Activated CD4-positive, alpha-beta T cell treated with anti-CD3 and anti-CD28 coated beads for 36 hours (primary cell): ENCODE data around the gene GABRE. TPM values are rescaled to one million over a fixed set of nuclear protein-coding genes. Genes with fewer than 3 reads are reported as not detected.
"Not testable (repeated sequence)": the region's sequence is repeated elsewhere in the genome, so short reads cannot be mapped to it uniquely, and the experiment has no call there.

Experiments used
- ATAC-seq: fragments of 200-7000 bp; cut with Tn5 transposase; one replicate; pipeline ENCODE4 v1.10.0; 2021; ENCODE audit warnings: mild to moderate bottlenecking, moderate library complexity
- CTCF ChIA-PET: fragments of 350-600 bp; sonication (Branson Sonifier 250); formaldehyde crosslinking; loops from one replicate; lab custom pipeline; 2021; ENCODE audit warnings: antibody characterized with exemption; lab: Charles Lee
- POLR2A ChIA-PET: fragments of 350-600 bp; sonication (Branson Sonifier 250); formaldehyde crosslinking; loops from one replicate; lab custom pipeline; 2021; ENCODE audit warnings: antibody characterized with exemption, inconsistent platforms; lab: Charles Lee
- DNase-seq: peaks from one replicate; pipeline ENCODE4 v3.0.0-alpha.2; 2020
- H3K27ac Mint-ChIP-seq: one replicate; pipeline ENCODE4 v1.8.0; 2021; ENCODE audit warnings: mixed read lengths
- H3K27me3 Mint-ChIP-seq: one replicate; pipeline ENCODE4 v1.8.0; 2021; ENCODE audit warnings: mixed read lengths
- H3K36me3 Mint-ChIP-seq: one replicate; pipeline ENCODE4 v1.8.0; 2021; ENCODE audit warnings: low read depth, mixed read lengths
- H3K4me1 Mint-ChIP-seq: one replicate; pipeline ENCODE4 v1.8.0; 2021; ENCODE audit warnings: mixed read lengths
- H3K4me3 Mint-ChIP-seq: one replicate; pipeline ENCODE4 v1.8.0; 2021; ENCODE audit warnings: mild to moderate bottlenecking, moderate library complexity, mixed read lengths
- H3K9me3 Mint-ChIP-seq: one replicate; pipeline ENCODE4 v1.8.0; 2021; ENCODE audit warnings: low read depth, mixed read lengths
- intact Hi-C, 2 experiments: fragments of 100-400 bp; cut with DNase I in 1 of 2; cut with micrococcal nuclease in 1 of 2; formaldehyde crosslinking; loops; one replicate each; pipeline versions ENCODE4 v1.14.2 to v1.15.1; 2022 to 2024; cut with DNase I, micrococcal nuclease
- microRNA-seq: library from miRNA; unstranded; fragments of <30 nt; microRNA quantifications from one replicate; pipeline ENCODE4 v1.2.0, GENCODE V29; 2021; ENCODE audit warnings: borderline replicate concordance
- total RNA-seq, 2 experiments: library from RNA; stranded (reverse); gene quantifications; one replicate each; pipeline ENCODE4 v1.2.3, GENCODE V29; 2021

GABRE gene
- total RNA-seq, 2 experiments from 2014 or later = not detected

DNA sequence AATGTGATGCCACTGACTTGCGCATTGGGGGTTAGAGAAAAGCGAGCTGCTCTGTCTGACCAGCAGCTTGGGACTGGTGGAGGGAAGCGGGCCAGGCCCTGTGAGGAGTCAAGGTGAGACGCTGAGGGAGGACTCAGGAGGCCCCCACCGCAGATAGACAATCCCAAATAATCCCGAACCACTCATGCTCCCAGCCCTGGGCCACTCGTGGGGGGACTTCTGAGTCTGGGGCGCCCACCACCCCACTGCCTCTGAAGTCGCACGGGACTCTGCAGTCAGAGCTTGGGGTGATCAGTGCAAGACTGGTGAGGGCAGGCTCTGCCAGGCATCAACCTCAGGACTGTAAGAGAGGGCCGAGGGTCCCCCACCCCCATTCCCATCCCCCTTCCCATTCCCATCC lies 54.9 kb downstream of the GABRE start:
- Mint-ChIP-seq H3K9me3 (no peaks in the 10 kb centered on the region), H3K36me3 (no peaks in the 10 kb centered on the region), H3K27me3 (no peaks in the 10 kb centered on the region), H3K4me1 (no peaks in the 10 kb centered on the region), H3K4me3 (no peak overlapping the region), H3K27ac (no peak overlapping the region)
- intact Hi-C loops = no loop called here
- no peak for DNase-seq
- ATAC-seq = no peak
- POLR2A ChIA-PET = no interaction called here
- CTCF ChIA-PET = no interaction called here

GRCh38 chrX:151918736-151919135 lies 55.7 kb downstream of the GABRE start:
- H3K36me3 Mint-ChIP-seq, CTCF ChIA-PET, ATAC-seq, DNase-seq, H3K27me3 Mint-ChIP-seq, H3K27ac Mint-ChIP-seq, H3K4me1 Mint-ChIP-seq, POLR2A ChIA-PET, H3K4me3 Mint-ChIP-seq, intact Hi-C loops, H3K9me3 Mint-ChIP-seq: not testable (repeated sequence)

DNA sequence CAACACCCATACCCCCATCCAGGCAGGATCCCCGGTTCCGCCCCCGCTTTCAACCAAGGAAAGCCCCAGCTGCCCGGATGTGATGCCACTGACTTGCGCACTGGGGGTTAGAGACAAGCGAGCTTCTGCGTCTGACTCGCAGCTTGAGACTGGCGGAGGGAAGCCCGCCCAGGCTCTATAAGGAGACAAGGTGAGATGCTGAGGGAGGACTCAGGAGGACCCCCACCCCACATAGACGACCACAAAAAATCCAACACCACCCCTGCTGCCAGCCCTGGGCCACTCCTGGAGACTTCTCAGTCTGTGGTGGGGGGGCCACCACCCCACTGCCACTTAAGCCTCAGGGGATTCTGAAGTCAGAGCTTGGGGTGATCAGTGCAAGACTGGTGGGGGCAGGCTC lies 61.7 kb downstream of the GABRE start, which contains the start of gene MAGEA4:
MAGEA4 (plus strand) TSS at position 110 of the 400 bp plus-strand sequence. CDS start 10,776 bp downstream, outside the sequence.
- no peak for ATAC-seq
- H3K36me3 Mint-ChIP-seq = no peaks in the 10 kb centered on the region
- POLR2A ChIA-PET = no interaction called here

DNA sequence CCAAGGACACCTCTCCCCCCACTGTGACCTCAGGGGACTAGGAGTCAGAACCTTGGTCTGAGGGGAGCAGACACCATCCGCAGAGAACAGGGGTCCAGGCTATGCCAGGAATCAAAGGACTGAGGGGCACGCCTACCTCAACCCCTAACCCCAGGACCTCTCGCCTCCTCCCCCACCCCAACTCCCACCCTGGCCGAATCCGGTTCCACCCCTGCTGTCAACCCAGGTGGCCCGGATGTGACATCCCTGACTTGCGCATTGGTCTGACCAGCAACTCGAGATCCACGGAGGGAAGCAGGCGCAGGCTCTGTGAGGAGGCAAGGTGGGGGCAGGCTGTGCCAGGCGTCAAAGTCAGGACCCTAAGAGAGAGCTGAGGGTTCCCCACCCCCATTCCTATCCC lies 62.3 kb downstream of the GABRE start:
- ChIA-PET POLR2A (no interaction called here), CTCF (no interaction called here)
- Mint-ChIP-seq H3K36me3 (no peaks in the 10 kb centered on the region), H3K4me3 (no peak overlapping the region), H3K27me3 (no peaks in the 10 kb centered on the region), H3K9me3 (no peaks in the 10 kb centered on the region), H3K27ac (no peak overlapping the region), H3K4me1 (no peaks in the 10 kb centered on the region)
- intact Hi-C loops = no loop called here
- DNase-seq = no peak
- ATAC-seq = no peak

More for the DNA sequence above, 61.7 kb downstream of the GABRE start, which contains the start of gene MAGEA4:
- CTCF ChIA-PET = no interaction called here
- H3K9me3 Mint-ChIP-seq = no peaks in the 10 kb centered on the region
- no peak for DNase-seq
- no peaks in the 10 kb centered on the region for H3K27me3 Mint-ChIP-seq
- intact Hi-C loops = no loop called here
- H3K4me3 Mint-ChIP-seq = no peak within 1 kb of the TSS
- no peaks in the 10 kb centered on the region for H3K4me1 Mint-ChIP-seq
- no peak within 1 kb of the TSS for H3K27ac Mint-ChIP-seq

GRCh38 chrX:151904989-151905388 lies 69.5 kb downstream of the GABRE start:
- ATAC-seq (no peak), DNase-seq (no peak)
- POLR2A ChIA-PET = no interaction called here
- CTCF ChIA-PET = no interaction called here
- Mint-ChIP-seq H3K9me3 (no peaks in the 10 kb centered on the region), H3K36me3 (no peaks in the 10 kb centered on the region), H3K27ac (no peak overlapping the region), H3K27me3 (no peaks in the 10 kb centered on the region), H3K4me3 (no peak overlapping the region), H3K4me1 (no peaks in the 10 kb centered on the region)
- intact Hi-C loops = no loop called here

Small RNAs within 50 kb of the gene (microRNA-seq; reads per million reads assigned to microRNA genes)
- gene MIR224 = not detected
- gene MIR452 = not detected

Other genes starting within 250 kb of the GABRE start
- gene CNGA2, start 239.9 kb downstream of the GABRE start, total RNA-seq = not detected
- gene MAGEA4, start 61.8 kb downstream of the GABRE start, total RNA-seq = not detected
- gene MAGEA10, start 163.9 kb upstream of the GABRE start, total RNA-seq = not detected